Neuronal stem cell (in vitro differentiated cells): ENCODE measurements around the gene KLC3.

Experiments
- DNase-seq: peaks from one replicate; pipeline ENCODE4 v3.0.0-alpha.2; 2013; ENCODE audit warnings: low spot score
- H2AFZ ChIP-seq: one replicate; pipeline ENCODE4 v1.6.1; 2013; ENCODE audit warnings: mild to moderate bottlenecking, low read length, inconsistent platforms
- H2AK5ac ChIP-seq: 2 replicates; pipeline ENCODE4 v1.6.1; 2013; ENCODE audit warnings: low read depth, mild to moderate bottlenecking, inconsistent platforms, low read length, moderate library complexity, mixed read lengths
- H2BK120ac ChIP-seq: 2 replicates; pipeline ENCODE4 v1.6.1; 2013; ENCODE audit warnings: low read depth, mild to moderate bottlenecking, inconsistent platforms, low read length, moderate library complexity, mixed read lengths
- H2BK12ac ChIP-seq: one replicate; pipeline ENCODE4 v1.6.1; 2013; ENCODE audit warnings: low read length, inconsistent platforms
- H2BK15ac ChIP-seq: 2 replicates; pipeline ENCODE4 v1.6.1; 2013; ENCODE audit warnings: mild to moderate bottlenecking, low read length, inconsistent platforms, mixed read lengths
- H2BK5ac ChIP-seq: one replicate; pipeline ENCODE4 v1.6.1; 2013; ENCODE audit warnings: inconsistent platforms, mild to moderate bottlenecking, low read length, moderate library complexity
- H3K14ac ChIP-seq: one replicate; pipeline ENCODE4 v1.6.1; 2013; ENCODE audit warnings: low read length, inconsistent platforms
- H3K18ac ChIP-seq: 2 replicates; pipeline ENCODE4 v1.6.1; 2013; ENCODE audit warnings: low read length, inconsistent platforms
- H3K23ac ChIP-seq: 2 replicates; pipeline ENCODE4 v1.6.1; 2013; ENCODE audit warnings: low read depth, mild to moderate bottlenecking, mixed read lengths, low read length, inconsistent platforms; ENCODE audit not compliant: poor library complexity
- H3K27ac ChIP-seq: replicated peaks from 3 replicates; pipeline ENCODE4 v1.5.1; 2013; ENCODE audit warnings: low read length, inconsistent platforms
- H3K27me3 ChIP-seq, 3 experiments: 2 replicates each; pipeline ENCODE4 v1.6.1; 2013; ENCODE audit warnings: low read length in 3 of 3, mild to moderate bottlenecking in 2 of 3, inconsistent platforms in 1 of 3, low read depth in 1 of 3, mixed read lengths in 1 of 3, moderate library complexity in 1 of 3; ENCODE audit not compliant: control insufficient read depth in 3 of 3, insufficient read depth in 3 of 3
- H3K36me3 ChIP-seq, 2 donors: replicated peaks in 1 of 2; 2 replicates each; pipeline ENCODE4 v1.6.1; 2013; ENCODE audit warnings: low read length in 2 of 2; ENCODE audit not compliant: control insufficient read depth in 2 of 2, insufficient read depth in 2 of 2
- H3K4ac ChIP-seq: 2 replicates; pipeline ENCODE4 v1.6.1; 2013; ENCODE audit warnings: inconsistent platforms, mild to moderate bottlenecking, low read length, moderate library complexity
- H3K4me1 ChIP-seq, 2 donors: 1 replicate in 1 of 2; 2 replicates in 1 of 2; pipeline ENCODE4 v1.6.1; 2013; ENCODE audit warnings: low read length in 2 of 2, low read depth in 1 of 2; ENCODE audit not compliant: control insufficient read depth in 2 of 2, insufficient read depth in 1 of 2
- H3K4me2 ChIP-seq: one replicate; pipeline ENCODE4 v1.6.1; 2013; ENCODE audit warnings: mild to moderate bottlenecking, low read length, inconsistent platforms; ENCODE audit not compliant: insufficient read depth, poor library complexity, severe bottlenecking
- H3K4me3 ChIP-seq, 2 donors: 2 replicates each; pipeline ENCODE4 v1.5.1; 2013; ENCODE audit warnings: low read length in 2 of 2, mild to moderate bottlenecking in 2 of 2, inconsistent platforms in 1 of 2, moderate library complexity in 1 of 2
- H3K79me1 ChIP-seq: one replicate; pipeline ENCODE4 v1.6.1; 2013; ENCODE audit warnings: low read depth, mild to moderate bottlenecking, inconsistent platforms, low read length, moderate library complexity
- H3K9ac ChIP-seq: one replicate; pipeline ENCODE4 v1.6.1; 2013; ENCODE audit warnings: mild to moderate bottlenecking, low read depth, low read length, inconsistent platforms; ENCODE audit not compliant: poor library complexity
- H3K9me3 ChIP-seq, 2 donors: replicated peaks in 1 of 2; 2 replicates each; pipeline versions ENCODE3 to v1.6.1; 2013; ENCODE audit warnings: low read length in 2 of 2, mild to moderate bottlenecking in 2 of 2, inconsistent platforms in 1 of 2, low read depth in 1 of 2, mixed read lengths in 1 of 2, moderate library complexity in 1 of 2; ENCODE audit not compliant: control insufficient read depth in 2 of 2, insufficient read depth in 1 of 2
- H4K8ac ChIP-seq: one replicate; pipeline ENCODE4 v1.6.1; 2013; ENCODE audit warnings: low read depth, mild to moderate bottlenecking, inconsistent platforms, low read length, moderate library complexity
- H4K91ac ChIP-seq: one replicate; pipeline ENCODE4 v1.6.1; 2013; ENCODE audit warnings: low read length, low read depth, mild to moderate bottlenecking, inconsistent platforms; ENCODE audit not compliant: poor library complexity
- WGBS, 2 donors: extraction: QIAGEN DNeasy Blood & Tissue Kit; methylation state at CpG; one replicate each; pipeline ENCODE4 v1.1.7; 2013; ENCODE audit warnings: missing lambda C conversion rate in 2 of 2, mixed read lengths in 1 of 2; ENCODE audit not compliant: insufficient read length in 2 of 2, insufficient replicate concordance in 1 of 2; ENCODE audit errors: extremely low coverage in 2 of 2; 5-methylcytosine and 5-hydroxymethylcytosine counted together

The KLC3 gene

DNA sequence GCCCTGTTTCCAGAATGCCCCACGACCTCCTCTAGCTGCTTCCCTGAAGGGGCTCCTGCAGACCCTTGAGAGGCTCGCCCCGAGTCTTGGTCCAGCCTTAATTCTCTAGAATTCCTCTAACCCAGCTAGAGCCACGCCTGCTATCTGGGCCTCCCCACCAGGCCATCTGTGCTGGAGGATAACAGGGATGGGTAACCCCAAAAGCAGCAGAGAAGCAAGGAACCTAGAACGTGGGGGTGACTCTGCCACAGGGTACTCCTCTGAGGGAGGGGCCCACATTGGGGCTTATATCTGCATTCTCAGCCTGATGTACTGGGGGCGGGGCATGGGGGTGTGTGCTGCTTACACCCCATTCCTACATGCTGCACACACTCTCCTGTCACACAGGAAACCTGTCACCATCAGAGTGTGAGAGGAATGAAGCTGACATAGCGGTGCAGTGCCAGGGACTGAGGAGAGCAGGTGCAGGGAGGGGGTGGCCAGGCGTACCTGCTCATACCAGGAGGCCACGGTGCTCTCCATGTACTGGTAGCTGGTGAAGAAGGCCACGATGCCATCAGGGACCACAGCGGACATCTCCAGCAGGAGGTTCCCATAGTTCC is 13.8 kb downstream of the KLC3 start:
- no peak for DNase-seq
- H3K4me2 ChIP-seq: no peak overlapping the region
- no CpG with 5 or more reads among the region's 11 CpGs for WGBS, 2 donors
- no peak overlapping the region for H3K4ac ChIP-seq
- no peak overlapping the region for H2BK5ac ChIP-seq
- no peak overlapping the region for H2BK15ac ChIP-seq
- no peaks in the 10 kb centered on the region for H3K4me1 ChIP-seq
- no peak overlapping the region for H2AK5ac ChIP-seq
- H3K4me3 ChIP-seq: no peak overlapping the region
- no peak overlapping the region for H2AFZ ChIP-seq
- H3K9me3 ChIP-seq: peaks cover 0 to 4% of the 10 kb centered on the region in 2 donors
- H3K27me3 ChIP-seq: no peaks in the 10 kb centered on the region
- no peak overlapping the region for H3K18ac ChIP-seq
- peak overlapping the region; percentile 48 for H4K8ac ChIP-seq
- H3K27ac ChIP-seq: no peak overlapping the region
- H2BK12ac ChIP-seq: no peak overlapping the region
- H2BK120ac ChIP-seq: no peak overlapping the region
- H3K14ac ChIP-seq: no peak overlapping the region
- H4K91ac ChIP-seq: no peak overlapping the region
- peaks cover 61 to 96% of the 10 kb centered on the region in 2 donors for H3K36me3 ChIP-seq
- peak overlapping the region; percentile 57 for H3K23ac ChIP-seq
- H3K9ac ChIP-seq: no peak overlapping the region
- H3K79me1 ChIP-seq: no peaks in the 10 kb centered on the region

DNA sequence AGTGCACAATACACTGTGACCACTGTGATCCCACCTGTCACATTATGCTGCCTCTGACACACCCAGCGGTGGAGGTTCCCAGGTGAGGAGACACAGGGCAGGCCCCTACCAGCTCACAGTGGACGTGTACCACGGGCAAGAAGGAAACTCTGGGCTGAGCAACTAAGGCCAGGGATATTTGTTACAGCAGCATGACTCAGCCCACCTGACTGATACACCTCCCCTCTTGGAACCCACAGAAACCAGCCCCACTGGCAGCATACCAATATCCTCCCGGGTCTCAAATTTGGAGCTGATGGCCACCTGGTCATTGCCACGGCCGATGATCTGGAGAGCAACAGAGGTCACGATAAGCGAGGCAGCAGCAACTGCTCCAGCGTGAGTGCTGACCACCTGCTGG is 14.9 kb downstream of the KLC3 start:
- no peaks in the 10 kb centered on the region for H3K27me3 ChIP-seq
- no peak overlapping the region for H2AK5ac ChIP-seq
- H3K9me3 ChIP-seq: peaks cover 0 to 4% of the 10 kb centered on the region in 2 donors
- no peak overlapping the region for H2BK5ac ChIP-seq
- no peak overlapping the region for H3K4me3 ChIP-seq
- no peak overlapping the region for H3K4ac ChIP-seq
- H3K79me1 ChIP-seq: no peaks in the 10 kb centered on the region
- no peak overlapping the region for H2BK120ac ChIP-seq
- H4K8ac ChIP-seq: no peak overlapping the region
- peaks cover 63 to 90% of the 10 kb centered on the region in 2 donors for H3K36me3 ChIP-seq
- no peak overlapping the region for H3K23ac ChIP-seq
- no peak overlapping the region for H3K18ac ChIP-seq
- no peaks in the 10 kb centered on the region for H3K4me1 ChIP-seq
- no peak overlapping the region for H3K14ac ChIP-seq
- H4K91ac ChIP-seq: no peak overlapping the region
- no peak overlapping the region for H2AFZ ChIP-seq
- H3K27ac ChIP-seq: no peak overlapping the region
- no peak overlapping the region for H2BK15ac ChIP-seq
- no peak overlapping the region for H3K4me2 ChIP-seq
- no peak for DNase-seq
- no CpG with 5 or more reads among the region's 9 CpGs for WGBS, 2 donors
- H2BK12ac ChIP-seq: no peak overlapping the region
- H3K9ac ChIP-seq: no peak overlapping the region

DNA sequence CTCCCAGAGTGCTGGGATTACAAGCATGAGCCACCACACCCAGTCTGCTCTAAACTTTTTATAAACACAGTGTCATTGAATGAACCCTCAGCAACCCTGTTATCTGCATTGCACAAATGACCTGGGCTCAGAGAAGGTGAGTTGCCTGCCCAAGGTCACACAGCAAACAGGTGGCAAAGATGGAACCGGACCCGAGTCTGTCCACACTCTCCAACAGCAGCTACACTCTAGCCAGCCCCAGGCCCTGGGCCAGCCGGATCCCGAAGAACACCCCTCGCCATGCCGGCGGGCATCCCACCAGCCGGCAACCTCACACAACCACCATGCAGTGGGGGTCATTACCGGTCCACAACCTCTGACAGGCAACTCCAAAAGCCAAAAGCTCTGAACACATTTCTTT is 15.4 kb downstream of the KLC3 start:
- Histone ChIP-seq H4K91ac (no peak overlapping the region), H3K18ac (no peak overlapping the region), H2BK12ac (no peak overlapping the region), H3K4ac (no peak overlapping the region), H2BK5ac (no peak overlapping the region), H3K4me3 (no peak overlapping the region), H3K23ac (no peak overlapping the region), H3K4me1 (no peaks in the 10 kb centered on the region), H3K14ac (no peak overlapping the region), H3K27ac (no peak overlapping the region), H2AK5ac (no peak overlapping the region), H3K4me2 (no peak overlapping the region), H3K27me3 (no peaks in the 10 kb centered on the region), H3K36me3 (peaks cover 61 to 88% of the 10 kb centered on the region in 2 donors), H2BK120ac (no peak overlapping the region), H3K79me1 (no peaks in the 10 kb centered on the region), H2BK15ac (no peak overlapping the region), H4K8ac (no peak overlapping the region), H3K9ac (no peak overlapping the region), H2AFZ (no peak overlapping the region), H3K9me3 (peaks cover 0 to 4% of the 10 kb centered on the region in 2 donors)
- no peak for DNase-seq
- no CpG with 5 or more reads among the region's 9 CpGs for WGBS, 2 donors

DNA sequence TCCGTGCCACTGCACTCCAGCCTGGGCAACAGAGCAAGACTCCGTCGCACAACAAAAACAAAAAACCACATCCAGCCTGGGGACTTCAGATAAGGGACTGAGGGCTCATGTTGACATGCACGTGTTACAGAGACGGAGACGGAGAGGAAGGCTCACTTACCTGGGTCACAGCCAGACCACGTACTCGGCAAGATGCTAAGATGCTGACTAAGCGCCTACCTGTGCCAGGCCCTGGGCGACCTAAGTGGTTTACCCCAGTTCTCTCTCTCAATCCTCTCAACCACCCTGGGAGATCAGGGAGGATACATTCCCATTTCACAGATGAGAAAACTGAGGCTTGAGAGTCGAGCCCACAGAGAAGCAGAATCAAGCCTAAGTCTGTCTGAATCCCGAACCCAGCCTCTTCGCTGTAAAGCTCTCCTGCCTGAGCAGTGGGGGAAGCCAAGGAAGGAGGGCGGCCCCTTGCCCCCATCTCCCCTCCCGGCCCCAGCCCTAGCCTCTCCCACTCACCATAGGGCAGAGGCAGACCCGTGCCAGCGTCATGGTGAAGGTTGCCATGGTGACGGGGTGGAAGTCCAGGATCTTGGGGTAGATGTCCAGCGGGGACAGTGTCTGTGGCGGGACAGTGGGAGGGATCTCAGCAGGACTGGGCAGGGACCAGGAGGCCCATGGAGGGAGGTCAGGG is 16.4 kb downstream of the KLC3 start:
- Histone ChIP-seq H2BK5ac (no peak overlapping the region), H4K91ac (no peak overlapping the region), H3K23ac (no peak overlapping the region), H3K4ac (no peak overlapping the region), H3K27me3 (no peaks in the 10 kb centered on the region), H3K36me3 (peaks cover 63 to 87% of the 10 kb centered on the region in 2 donors), H2BK12ac (no peak overlapping the region), H3K18ac (no peak overlapping the region), H2AFZ (no peak overlapping the region), H2BK15ac (no peak overlapping the region), H3K4me1 (no peaks in the 10 kb centered on the region), H4K8ac (no peak overlapping the region), H3K4me3 (peak overlapping the region in 1 of 2 donors; percentile 7), H3K4me2 (no peak overlapping the region), H3K14ac (no peak overlapping the region), H3K9ac (no peak overlapping the region), H3K9me3 (peaks cover 0 to 4% of the 10 kb centered on the region in 2 donors), H3K79me1 (peaks cover 3% of the 10 kb centered on the region), H2BK120ac (no peak overlapping the region), H2AK5ac (no peak overlapping the region), H3K27ac (no peak overlapping the region)
- DNase-seq: no peak
- no CpG with 5 or more reads among the region's 20 CpGs for WGBS, 2 donors
